HS-27A (cell line): ENCODE data around the gene CASKIN1.

Experiments used
- DNase-seq: peaks from one replicate; pipeline ENCODE4 v3.0.0-alpha.2; 2012; ENCODE audit warnings: low read depth, missing footprints

The CASKIN1 gene

GRCh38 chr16:2156849-2157224 lies 39.6 kb downstream of the CASKIN1 start:
- DNase-seq = no peak

GRCh38 chr16:2155977-2156848 lies 40.2 kb downstream of the CASKIN1 start:
- no peak for DNase-seq

GRCh38 chr16:2155091-2155950 lies 41.1 kb downstream of the CASKIN1 start, which contains the start of gene TRAF7:
TSS of gene TRAF7 (plus strand) at chr16:2155782. CDS start at chr16:2163921, 8,139 bp downstream.
- peak; percentile 99 for DNase-seq

- DNase-seq = no peak
Measured at GRCh38 chr16:2154533-2155090, 41.8 kb downstream of the CASKIN1 start.

- DNase-seq = no peak
Measured at GRCh38 chr16:2152695-2153506, 43.5 kb downstream of the CASKIN1 start.

GRCh38 chr16:2151188-2152091 lies 45.0 kb downstream of the CASKIN1 start:
- no peak for DNase-seq

- no peak for DNase-seq
Measured at GRCh38 chr16:2150418-2151187, 45.8 kb downstream of the CASKIN1 start.

- no peak for DNase-seq
Measured at GRCh38 chr16:2149630-2150417, 46.6 kb downstream of the CASKIN1 start.

GRCh38 chr16:2148714-2149629 lies 47.4 kb downstream of the CASKIN1 start:
- DNase-seq = no peak

- DNase-seq = no peak
Measured at GRCh38 chr16:2147981-2148671, 48.3 kb downstream of the CASKIN1 start, which contains the start of gene RAB26. TSS of gene RAB26 (plus strand) at chr16:2148625. CDS start at chr16:2148784, 159 bp downstream.

GRCh38 chr16:2147378-2147777 lies 49.0 kb downstream of the CASKIN1 start:
- no peak for DNase-seq

GRCh38 chr16:2145843-2146242 lies 50.6 kb downstream of the CASKIN1 start:
- DNase-seq = no peak

- DNase-seq = no peak
Measured at GRCh38 chr16:2143878-2144485, 52.4 kb downstream of the CASKIN1 start.

GRCh38 chr16:2142942-2143877 lies 53.2 kb downstream of the CASKIN1 start:
- DNase-seq = no peak

- peak; percentile 78 for DNase-seq
Measured at GRCh38 chr16:2135770-2136490, 60.5 kb downstream of the CASKIN1 start, which contains the start of gene PKD1. TSS of gene PKD1 (minus strand) at chr16:2135898. CDS start at chr16:2135689, 209 bp downstream.
